ENCODE results near the gene ALDH3A1. TPM values are rescaled to one million over a fixed set of nuclear protein-coding genes. Genes with fewer than 3 reads are reported as not detected.

ALDH3A1 gene
- total RNA-seq, 6 experiments from 2014 or later: 0.24 to 0.25 TPM; not detected in 4

DNA sequence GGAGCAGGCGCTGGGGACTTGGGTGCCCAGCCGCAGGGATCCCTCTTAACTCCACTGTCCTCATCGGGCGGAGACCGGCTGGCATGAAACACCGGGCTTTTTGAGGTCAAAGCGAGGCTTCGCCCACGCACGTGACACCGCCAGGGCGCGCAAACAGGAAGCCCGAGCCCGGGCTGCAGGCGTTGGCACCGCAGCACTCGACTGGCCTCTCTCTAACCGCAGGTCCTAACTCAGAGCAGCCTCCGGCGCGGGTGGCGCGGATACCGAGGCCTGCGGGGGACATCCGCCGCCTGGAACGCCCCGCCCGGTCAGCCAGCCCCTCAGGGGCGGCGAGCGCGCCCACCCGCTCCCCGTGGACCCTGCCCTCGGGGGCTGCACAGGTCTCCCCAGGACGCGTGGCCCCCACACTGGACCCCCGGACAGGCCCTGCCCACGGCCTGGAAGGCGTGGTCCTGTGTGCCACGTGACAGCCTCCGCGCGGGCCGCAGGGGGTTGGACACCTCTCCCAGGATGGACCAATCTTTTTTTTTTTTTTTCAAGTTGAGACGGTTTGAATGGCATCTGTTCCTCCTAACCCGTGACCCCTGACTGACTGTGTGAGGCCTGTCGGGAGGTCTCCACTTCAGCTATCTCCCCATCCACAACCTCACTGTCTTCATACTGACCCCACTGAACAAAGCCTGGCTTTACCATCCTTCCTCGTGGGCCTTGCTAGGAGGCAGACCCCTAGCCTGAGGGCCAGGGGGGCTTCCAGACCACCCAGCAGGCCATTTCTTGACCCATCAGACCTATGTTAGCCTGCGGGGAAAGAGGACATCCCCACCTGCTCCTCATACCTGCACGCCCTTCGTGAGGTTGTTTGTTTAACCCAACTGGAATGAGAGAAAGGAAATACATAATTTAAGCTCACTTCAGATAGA, 23.3 kb downstream of the ALDH3A1 start:
- Mint-ChIP-seq H3K27ac (no peak overlapping the region), H3K4me3 (no peak overlapping the region), H3K27me3 (ENCODE audit: insufficient read depth) (peaks cover 7% of the 10 kb centered on the region), H3K4me1 (ENCODE audit: low read depth) (peaks cover 8% of the 10 kb centered on the region; the same call in 1 of the 2 replicates), H3K9me3 (no peaks in the 10 kb centered on the region), H3K36me3 (ENCODE audit: low read depth) (no peaks in the 10 kb centered on the region)
- TF ChIP-seq, protein P1, sequence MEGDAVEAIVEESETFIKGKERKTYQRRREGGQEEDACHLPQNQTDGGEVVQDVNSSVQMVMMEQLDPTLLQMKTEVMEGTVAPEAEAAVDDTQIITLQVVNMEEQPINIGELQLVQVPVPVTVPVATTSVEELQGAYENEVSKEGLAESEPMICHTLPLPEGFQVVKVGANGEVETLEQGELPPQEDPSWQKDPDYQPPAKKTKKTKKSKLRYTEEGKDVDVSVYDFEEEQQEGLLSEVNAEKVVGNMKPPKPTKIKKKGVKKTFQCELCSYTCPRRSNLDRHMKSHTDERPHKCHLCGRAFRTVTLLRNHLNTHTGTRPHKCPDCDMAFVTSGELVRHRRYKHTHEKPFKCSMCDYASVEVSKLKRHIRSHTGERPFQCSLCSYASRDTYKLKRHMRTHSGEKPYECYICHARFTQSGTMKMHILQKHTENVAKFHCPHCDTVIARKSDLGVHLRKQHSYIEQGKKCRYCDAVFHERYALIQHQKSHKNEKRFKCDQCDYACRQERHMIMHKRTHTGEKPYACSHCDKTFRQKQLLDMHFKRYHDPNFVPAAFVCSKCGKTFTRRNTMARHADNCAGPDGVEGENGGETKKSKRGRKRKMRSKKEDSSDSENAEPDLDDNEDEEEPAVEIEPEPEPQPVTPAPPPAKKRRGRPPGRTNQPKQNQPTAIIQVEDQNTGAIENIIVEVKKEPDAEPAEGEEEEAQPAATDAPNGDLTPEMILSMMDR (IDR thresholded peaks at IDR 0.05): no peak
- no peak for DNase-seq

DNA sequence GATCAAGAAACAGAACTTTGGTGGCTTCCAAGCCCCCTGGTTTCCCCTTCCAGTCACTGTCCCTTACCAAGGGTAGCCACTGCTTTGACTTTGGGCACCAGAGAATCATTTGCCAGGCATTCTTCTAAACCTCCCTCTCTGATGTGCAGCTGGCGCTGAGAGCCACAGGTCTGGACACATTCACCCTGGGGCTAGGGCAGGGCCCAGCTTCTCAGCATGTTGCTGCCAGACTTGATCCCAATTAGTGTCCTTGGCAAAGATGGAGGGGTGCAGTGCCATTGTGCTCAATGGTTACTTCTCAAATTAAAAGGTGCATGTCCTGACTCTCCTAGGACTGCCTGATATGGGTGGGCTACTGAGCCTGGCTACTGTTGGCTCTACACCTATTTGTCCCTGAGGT, 24.1 kb downstream of the ALDH3A1 start:
- H3K4me1 Mint-ChIP-seq (ENCODE audit: low read depth): peaks cover 8% of the 10 kb centered on the region; the same call in 1 of the 2 replicates
- no peak overlapping the region for H3K4me3 Mint-ChIP-seq
- peaks cover 7% of the 10 kb centered on the region for H3K27me3 Mint-ChIP-seq (ENCODE audit: insufficient read depth)
- TF ChIP-seq, protein P1 (IDR thresholded peaks at IDR 0.05): no peak
- no peaks in the 10 kb centered on the region for H3K9me3 Mint-ChIP-seq
- no peak for DNase-seq
- H3K27ac Mint-ChIP-seq: no peak overlapping the region
- no peaks in the 10 kb centered on the region for H3K36me3 Mint-ChIP-seq (ENCODE audit: low read depth)

DNA sequence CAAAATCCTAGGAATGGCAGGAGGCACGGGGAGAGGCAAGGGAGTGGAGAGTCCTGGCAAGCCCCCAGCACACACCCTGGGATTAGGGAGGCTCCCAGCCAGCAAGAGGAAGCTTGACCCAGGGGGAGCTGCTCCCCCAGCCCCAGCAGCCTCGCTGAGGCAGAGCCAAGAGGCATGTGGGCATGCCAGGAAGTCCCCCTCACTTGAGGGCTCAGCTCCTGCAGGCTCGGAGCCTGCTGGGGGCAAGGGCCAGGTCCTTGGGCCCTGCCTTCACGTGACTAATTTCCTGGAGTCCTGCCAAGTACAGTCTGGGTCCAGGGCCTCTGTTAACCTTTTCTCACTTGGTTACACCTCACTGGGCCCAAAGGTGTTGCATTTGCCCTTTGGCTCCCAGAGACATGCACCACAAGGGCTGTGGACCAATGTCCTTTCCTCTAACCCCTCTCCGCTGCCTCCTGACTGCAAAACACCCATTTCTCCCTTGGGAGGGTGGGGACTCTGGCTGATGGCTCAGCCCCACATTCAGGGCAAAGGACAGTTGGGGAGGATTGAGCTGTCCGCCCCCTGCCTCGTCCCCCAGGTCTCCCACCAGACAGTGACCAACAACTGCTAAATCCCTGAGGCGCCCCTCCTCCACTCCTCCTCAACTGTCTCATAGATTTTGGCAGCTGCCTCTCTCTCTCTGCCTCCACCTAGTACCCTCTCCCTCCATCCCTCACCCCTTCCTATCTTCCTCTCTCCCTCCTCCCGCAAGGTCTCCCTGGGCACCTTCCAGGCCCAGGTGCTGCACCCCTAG, 27.3 kb downstream of the ALDH3A1 start:
- TF ChIP-seq, protein P1 (IDR thresholded peaks at IDR 0.05): no peak
- no peak overlapping the region for H3K4me3 Mint-ChIP-seq
- no peak overlapping the region for H3K27ac Mint-ChIP-seq
- no peaks in the 10 kb centered on the region for H3K4me1 Mint-ChIP-seq (ENCODE audit: low read depth)
- no peaks in the 10 kb centered on the region for H3K9me3 Mint-ChIP-seq
- no peak for DNase-seq
- H3K36me3 Mint-ChIP-seq (ENCODE audit: low read depth): no peaks in the 10 kb centered on the region
- H3K27me3 Mint-ChIP-seq (ENCODE audit: insufficient read depth): peaks cover 12% of the 10 kb centered on the region

DNA sequence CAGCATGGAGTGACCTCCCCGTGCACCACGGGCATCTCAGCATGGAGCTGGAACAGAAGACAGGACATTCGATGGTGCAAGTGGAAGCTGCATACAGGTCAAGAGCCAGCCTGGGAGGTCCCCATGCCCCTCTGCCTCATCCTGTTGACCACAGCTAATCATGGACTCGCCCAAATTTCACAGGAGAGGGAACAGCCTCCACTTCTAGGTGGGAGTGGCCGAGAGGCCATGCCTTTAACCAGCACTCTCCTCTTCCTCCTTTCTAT, 28.0 kb downstream of the ALDH3A1 start:
- Mint-ChIP-seq H3K4me3 (no peak overlapping the region), H3K36me3 (ENCODE audit: low read depth) (no peaks in the 10 kb centered on the region), H3K27ac (no peak overlapping the region), H3K27me3 (ENCODE audit: insufficient read depth) (peaks cover 14% of the 10 kb centered on the region), H3K4me1 (ENCODE audit: low read depth) (no peaks in the 10 kb centered on the region), H3K9me3 (no peaks in the 10 kb centered on the region)
- TF ChIP-seq, protein P1 (IDR thresholded peaks at IDR 0.05): no peak
- no peak for DNase-seq

DNA sequence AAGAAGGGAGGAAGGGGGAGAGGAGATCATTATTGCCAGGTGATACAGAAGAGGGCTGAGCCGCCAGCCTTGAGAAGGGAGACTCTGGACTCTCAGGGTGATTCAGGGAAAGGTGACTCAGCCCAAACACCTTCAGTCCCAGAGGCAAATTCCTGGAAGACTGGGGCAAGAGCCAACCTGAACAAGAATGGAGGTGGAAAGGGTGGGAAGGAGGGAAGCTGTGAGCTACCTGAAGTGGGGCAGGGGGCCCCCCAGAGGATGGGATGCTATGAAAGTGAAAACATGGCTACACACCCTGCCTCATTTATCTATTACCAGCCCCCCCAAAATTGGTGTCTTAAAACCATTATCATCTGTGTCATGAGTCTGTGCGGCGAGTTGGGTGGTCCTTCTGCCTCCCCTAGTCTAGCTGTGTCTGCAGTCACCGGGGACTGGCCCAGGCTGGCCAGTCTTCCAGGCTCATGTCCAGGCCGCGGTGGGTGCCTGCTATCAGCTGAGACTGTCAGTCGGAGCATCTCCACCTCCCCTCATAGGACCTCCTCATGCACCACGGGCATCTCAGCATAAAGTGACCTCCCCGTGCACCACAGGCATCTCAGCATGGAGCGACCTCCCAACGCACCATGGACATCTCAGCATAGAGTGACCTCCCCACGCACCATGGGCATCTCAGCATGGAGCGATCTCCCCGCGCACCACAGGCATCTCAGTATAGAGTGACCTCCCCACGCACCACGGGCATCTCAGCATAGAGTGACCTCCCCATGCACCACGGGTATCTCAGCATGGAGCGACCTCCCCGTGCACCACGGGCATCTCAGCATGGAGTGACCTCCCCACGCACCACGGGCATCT, 28.5 kb downstream of the ALDH3A1 start:
- Mint-ChIP-seq H3K36me3 (ENCODE audit: low read depth) (no peaks in the 10 kb centered on the region), H3K9me3 (no peaks in the 10 kb centered on the region), H3K27ac (no peak overlapping the region), H3K27me3 (ENCODE audit: insufficient read depth) (peaks cover 14% of the 10 kb centered on the region), H3K4me1 (ENCODE audit: low read depth) (no peaks in the 10 kb centered on the region), H3K4me3 (no peak overlapping the region)
- no peak for DNase-seq
- TF ChIP-seq, protein P1 (IDR thresholded peaks at IDR 0.05): no peak

Measured in HFFc6 (cell line).